ENCODE results near the gene RND3.
A peak's percentile ranks its signal among the peaks of the same experiment; 100 is the strongest.

The RND3 gene

GRCh38 chr2:150487537-150488429 is at the start of gene RND3:
Gene RND3 (minus strand): TSS chr2:150487667. CDS start chr2:150487417, 250 bp downstream.
- DNase-seq: peak; percentile 100

GRCh38 chr2:150535176-150535575 is 47.7 kb upstream of the RND3 start:
- DNase-seq: no peak

- DNase-seq: no peak
These were observed 45.4 kb upstream of the RND3 start for GRCh38 chr2:150532879-150533278.

GRCh38 chr2:150532020-150532419 is 44.6 kb upstream of the RND3 start:
- no peak for DNase-seq

GRCh38 chr2:150531591-150531990 is 44.1 kb upstream of the RND3 start:
- no peak for DNase-seq

GRCh38 chr2:150530168-150530567 is 42.7 kb upstream of the RND3 start:
- no peak for DNase-seq

GRCh38 chr2:150528861-150529801 is 41.7 kb upstream of the RND3 start:
- peak; percentile 33 for DNase-seq

- peak; percentile 49 for DNase-seq
These were observed 39.4 kb upstream of the RND3 start for GRCh38 chr2:150526827-150527226.

- no peak for DNase-seq
These were observed 38.5 kb upstream of the RND3 start for GRCh38 chr2:150526006-150526405.

GRCh38 chr2:150522269-150522668 is 34.8 kb upstream of the RND3 start:
- DNase-seq: no peak

- no peak for DNase-seq
These were observed 33.6 kb upstream of the RND3 start for GRCh38 chr2:150520887-150521664.

- DNase-seq: no peak
These were observed 32.6 kb upstream of the RND3 start for GRCh38 chr2:150520033-150520432.

- no peak for DNase-seq
These were observed 30.6 kb upstream of the RND3 start for GRCh38 chr2:150517951-150518680.

GRCh38 chr2:150513647-150514046 is 26.2 kb upstream of the RND3 start:
- no peak for DNase-seq

GRCh38 chr2:150508497-150509137 is 21.1 kb upstream of the RND3 start:
- no peak for DNase-seq

- no peak for DNase-seq
These were observed 19.6 kb upstream of the RND3 start for GRCh38 chr2:150507071-150507470.

GRCh38 chr2:150505178-150505577 is 17.7 kb upstream of the RND3 start:
- no peak for DNase-seq

- peak; percentile 29 for DNase-seq
These were observed 8.6 kb upstream of the RND3 start for GRCh38 chr2:150495993-150496627.

GRCh38 chr2:150495001-150495400 is 7.5 kb upstream of the RND3 start:
- no peak for DNase-seq

- DNase-seq: no peak
These were observed 6.9 kb upstream of the RND3 start for GRCh38 chr2:150494234-150494945.
